ENCODE results near the gene CAPN3. TPM values are rescaled to one million over a fixed set of nuclear protein-coding genes. Genes with fewer than 3 reads are reported as not detected.

The CAPN3 gene
- total RNA-seq, 1 donor from 2014 or later = 12.3 TPM

DNA sequence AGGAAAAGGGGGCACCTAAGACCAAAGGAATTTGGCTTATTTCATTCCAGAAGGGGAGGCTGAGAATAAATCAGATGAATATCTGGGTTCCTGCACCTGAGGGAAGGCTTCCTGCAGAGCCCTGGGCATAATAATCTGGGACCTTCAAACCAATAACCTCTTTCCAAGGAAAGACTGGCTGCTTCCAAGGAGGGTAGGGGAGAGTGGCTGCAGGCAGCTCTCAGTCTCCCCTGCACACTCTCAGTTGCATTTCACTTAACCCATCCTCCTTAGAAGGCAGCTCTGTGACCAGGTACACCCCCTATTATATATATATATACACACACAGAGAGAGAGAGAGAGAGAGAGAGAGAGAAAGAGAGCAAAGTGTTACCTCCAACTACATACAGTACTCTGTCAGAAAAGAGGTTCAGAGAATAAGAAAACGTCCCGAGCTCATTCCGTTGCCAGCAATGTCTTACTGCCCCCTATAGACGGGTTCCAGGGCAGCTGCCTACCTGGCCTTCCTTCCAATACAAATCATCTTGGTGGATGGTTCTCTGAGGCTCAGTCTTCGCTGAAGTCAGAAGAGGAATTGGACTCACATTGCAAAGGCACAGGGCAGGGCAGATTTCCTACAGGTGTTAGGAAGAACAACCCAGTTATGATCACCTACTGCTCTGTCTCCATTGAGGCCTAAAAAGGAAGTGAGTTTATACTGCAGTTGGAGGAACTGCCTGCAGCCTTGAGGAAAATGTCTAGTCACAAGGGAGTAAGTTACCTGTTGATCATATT lies 26.1 kb downstream of the CAPN3 start:
- Mint-ChIP-seq H3K36me3 (no peaks in the 10 kb centered on the region), H3K4me1 (ENCODE audit: unreplicated experiment) (no peaks in the 10 kb centered on the region)

DNA sequence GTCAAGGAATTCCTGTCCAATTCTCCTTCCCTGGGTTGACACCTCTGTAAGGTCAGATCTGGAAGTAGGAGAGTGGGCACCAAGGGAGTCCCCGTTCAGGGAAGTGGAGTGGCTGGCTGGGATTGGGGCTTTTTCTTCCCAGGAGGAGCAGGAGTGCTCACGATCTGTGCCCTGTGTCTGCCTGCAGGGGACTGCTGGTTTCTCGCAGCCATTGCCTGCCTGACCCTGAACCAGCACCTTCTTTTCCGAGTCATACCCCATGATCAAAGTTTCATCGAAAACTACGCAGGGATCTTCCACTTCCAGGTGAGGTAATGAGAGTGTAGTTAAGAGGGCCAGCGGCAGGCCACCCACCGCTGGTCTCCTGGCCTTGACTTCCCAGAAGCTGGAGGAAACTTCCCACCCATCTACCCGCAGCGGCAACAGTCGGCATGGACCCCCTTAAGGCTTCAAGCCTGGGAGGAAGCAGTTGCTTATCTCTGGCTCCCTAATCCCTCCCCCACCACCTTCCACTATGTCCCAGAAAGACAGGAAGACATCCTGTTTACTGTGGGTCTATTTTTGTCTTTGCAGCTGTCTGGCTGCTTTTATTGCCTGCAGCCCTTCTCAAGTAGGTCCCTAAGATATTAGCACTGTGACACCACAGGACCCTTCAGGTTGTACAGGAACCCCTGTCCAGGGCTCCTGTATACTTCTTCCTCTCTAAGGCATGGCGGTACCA lies 26.8 kb downstream of the CAPN3 start:
- DNase-seq (ENCODE audit: extremely low spot score, unreplicated experiment) = no peak
- H3K27me3 Mint-ChIP-seq = no peaks in the 10 kb centered on the region
- no peaks in the 10 kb centered on the region for H3K4me1 Mint-ChIP-seq (ENCODE audit: unreplicated experiment)
- TF ChIP-seq, protein P1, sequence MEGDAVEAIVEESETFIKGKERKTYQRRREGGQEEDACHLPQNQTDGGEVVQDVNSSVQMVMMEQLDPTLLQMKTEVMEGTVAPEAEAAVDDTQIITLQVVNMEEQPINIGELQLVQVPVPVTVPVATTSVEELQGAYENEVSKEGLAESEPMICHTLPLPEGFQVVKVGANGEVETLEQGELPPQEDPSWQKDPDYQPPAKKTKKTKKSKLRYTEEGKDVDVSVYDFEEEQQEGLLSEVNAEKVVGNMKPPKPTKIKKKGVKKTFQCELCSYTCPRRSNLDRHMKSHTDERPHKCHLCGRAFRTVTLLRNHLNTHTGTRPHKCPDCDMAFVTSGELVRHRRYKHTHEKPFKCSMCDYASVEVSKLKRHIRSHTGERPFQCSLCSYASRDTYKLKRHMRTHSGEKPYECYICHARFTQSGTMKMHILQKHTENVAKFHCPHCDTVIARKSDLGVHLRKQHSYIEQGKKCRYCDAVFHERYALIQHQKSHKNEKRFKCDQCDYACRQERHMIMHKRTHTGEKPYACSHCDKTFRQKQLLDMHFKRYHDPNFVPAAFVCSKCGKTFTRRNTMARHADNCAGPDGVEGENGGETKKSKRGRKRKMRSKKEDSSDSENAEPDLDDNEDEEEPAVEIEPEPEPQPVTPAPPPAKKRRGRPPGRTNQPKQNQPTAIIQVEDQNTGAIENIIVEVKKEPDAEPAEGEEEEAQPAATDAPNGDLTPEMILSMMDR (conservative IDR thresholded peaks at IDR 0.05) = no peak
- H3K9me3 Mint-ChIP-seq = no peaks in the 10 kb centered on the region
- H3K36me3 Mint-ChIP-seq = no peaks in the 10 kb centered on the region
- no peak overlapping the region for H3K4me3 Mint-ChIP-seq
- H3K27ac Mint-ChIP-seq = no peak overlapping the region

More for the DNA sequence above, 26.1 kb downstream of the CAPN3 start:
- DNase-seq (ENCODE audit: extremely low spot score, unreplicated experiment) = no peak
- Mint-ChIP-seq H3K27ac (no peak overlapping the region), H3K4me3 (no peak overlapping the region), H3K9me3 (no peaks in the 10 kb centered on the region), H3K27me3 (no peaks in the 10 kb centered on the region)
- TF ChIP-seq, protein P1 (conservative IDR thresholded peaks at IDR 0.05) = peak; percentile 78

DNA sequence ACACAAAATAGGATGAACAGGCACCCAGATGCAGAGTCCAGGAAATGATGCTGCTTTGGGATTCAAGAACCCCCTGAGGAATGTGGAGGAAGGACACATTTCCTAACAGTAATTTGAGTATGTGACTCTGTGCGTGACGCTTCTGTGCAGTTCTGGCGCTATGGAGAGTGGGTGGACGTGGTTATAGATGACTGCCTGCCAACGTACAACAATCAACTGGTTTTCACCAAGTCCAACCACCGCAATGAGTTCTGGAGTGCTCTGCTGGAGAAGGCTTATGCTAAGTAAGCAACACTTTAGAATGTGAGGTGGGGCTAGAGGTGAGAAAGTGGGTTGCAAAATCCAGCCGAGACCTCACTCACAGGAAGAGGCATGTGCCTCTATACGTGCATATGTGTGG lies 28.3 kb downstream of the CAPN3 start:
- TF ChIP-seq, protein P1 (conservative IDR thresholded peaks at IDR 0.05) = no peak

DNA sequence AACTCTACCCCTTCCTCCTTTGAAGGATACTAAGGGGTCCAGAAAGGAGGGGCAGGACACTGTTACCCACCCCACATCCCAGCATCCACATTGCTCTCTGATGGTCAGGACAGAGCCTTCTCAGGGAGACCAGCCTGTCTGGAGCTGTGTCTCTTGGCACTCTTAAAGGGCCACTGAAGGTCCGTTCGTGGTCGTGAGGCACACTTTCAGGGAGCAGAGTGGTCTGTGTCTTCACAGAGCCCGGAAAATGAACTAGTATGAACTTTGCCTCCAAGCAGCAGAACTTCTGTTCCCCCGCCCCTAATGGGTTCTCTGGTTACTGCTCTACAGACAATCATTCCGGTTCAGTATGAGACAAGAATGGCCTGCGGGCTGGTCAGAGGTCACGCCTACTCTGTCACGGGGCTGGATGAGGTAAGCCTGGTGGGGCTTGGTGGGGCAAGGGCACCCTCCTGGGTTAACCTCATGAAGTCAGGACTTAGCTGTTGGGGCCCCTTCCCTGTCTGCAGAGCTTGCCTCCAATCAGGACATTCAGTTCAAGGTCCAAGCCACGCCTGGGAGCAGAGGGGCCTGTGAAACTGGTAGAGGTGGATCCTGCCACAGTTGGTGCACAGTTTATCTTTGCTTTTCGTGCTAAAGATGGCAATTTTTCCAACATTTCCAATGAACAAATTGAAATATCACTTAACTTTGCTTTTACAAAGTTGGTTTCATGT lies 33.2 kb downstream of the CAPN3 start:
- TF ChIP-seq, protein P1 (conservative IDR thresholded peaks at IDR 0.05) = no peak
- no peak for DNase-seq (ENCODE audit: extremely low spot score, unreplicated experiment)
- H3K27me3 Mint-ChIP-seq = no peaks in the 10 kb centered on the region
- no peaks in the 10 kb centered on the region for H3K9me3 Mint-ChIP-seq
- H3K36me3 Mint-ChIP-seq = no peaks in the 10 kb centered on the region
- H3K4me3 Mint-ChIP-seq = no peak overlapping the region
- peaks cover 5% of the 10 kb centered on the region for H3K4me1 Mint-ChIP-seq (ENCODE audit: unreplicated experiment)
- H3K27ac Mint-ChIP-seq = peak overlapping the region; percentile 78

More for the DNA sequence above, 28.3 kb downstream of the CAPN3 start:
- H3K36me3 Mint-ChIP-seq = no peaks in the 10 kb centered on the region
- no peak overlapping the region for H3K4me3 Mint-ChIP-seq
- DNase-seq (ENCODE audit: extremely low spot score, unreplicated experiment) = no peak
- H3K27me3 Mint-ChIP-seq = no peaks in the 10 kb centered on the region
- H3K4me1 Mint-ChIP-seq (ENCODE audit: unreplicated experiment) = no peaks in the 10 kb centered on the region
- H3K27ac Mint-ChIP-seq = no peak overlapping the region
- no peaks in the 10 kb centered on the region for H3K9me3 Mint-ChIP-seq

DNA sequence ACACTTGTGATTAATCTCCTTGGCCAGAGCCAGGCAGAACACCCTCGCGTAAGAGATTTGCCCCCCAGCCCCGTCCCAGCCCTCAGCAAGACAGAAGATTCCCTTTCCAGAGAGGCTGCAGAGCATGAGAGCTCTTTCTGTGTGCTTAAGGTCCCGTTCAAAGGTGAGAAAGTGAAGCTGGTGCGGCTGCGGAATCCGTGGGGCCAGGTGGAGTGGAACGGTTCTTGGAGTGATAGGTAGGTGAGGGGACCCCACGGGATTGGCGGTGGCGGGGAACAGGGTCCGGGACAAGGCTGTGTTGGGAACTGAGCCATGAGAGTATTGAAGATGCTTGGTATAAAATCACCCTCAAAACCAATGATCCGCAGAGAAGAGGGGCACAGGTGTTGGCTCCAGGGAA lies 34.8 kb downstream of the CAPN3 start:
- no peak overlapping the region for H3K27ac Mint-ChIP-seq

More for the DNA sequence above, 34.8 kb downstream of the CAPN3 start:
- no peak for DNase-seq (ENCODE audit: extremely low spot score, unreplicated experiment)
- H3K27me3 Mint-ChIP-seq = no peaks in the 10 kb centered on the region
- TF ChIP-seq, protein P1 (conservative IDR thresholded peaks at IDR 0.05) = no peak
- H3K4me1 Mint-ChIP-seq (ENCODE audit: unreplicated experiment) = peaks cover 5% of the 10 kb centered on the region
- H3K36me3 Mint-ChIP-seq = no peaks in the 10 kb centered on the region
- H3K4me3 Mint-ChIP-seq = no peak overlapping the region
- no peaks in the 10 kb centered on the region for H3K9me3 Mint-ChIP-seq
